Right lobe of liver (tissue), 6 donors: ENCODE measurements around the gene RELL2. TPM values are rescaled to one million over a fixed set of nuclear protein-coding genes. Genes with fewer than 3 reads are reported as not detected.

ENCODE experiments used
- ATAC-seq, 4 donors: fragments of 200-7000 bp; cut with Tn5 transposase; one replicate each; pipeline ENCODE4 v1.9.1; 2020; ENCODE audit warnings: mild to moderate bottlenecking in 4 of 4, moderate library complexity in 4 of 4
- DNase-seq, 3 donors: peaks; one replicate each; pipeline ENCODE4 v3.0.0-alpha.2; 2020
- H3K27ac ChIP-seq, 3 donors: fragments of 200-600 bp; one replicate each; pipeline ENCODE4 v1.8.0; 2022
- H3K27me3 ChIP-seq, 2 donors: fragments of 200-600 bp; one replicate each; pipeline ENCODE4 v1.8.0; 2022
- H3K36me3 ChIP-seq, 4 donors: fragments of 200-600 bp; sonication (generic) in 1 of 4; one replicate each; pipeline versions ENCODE4 v1.5.1 to v1.8.0; 2017 to 2022; ENCODE audit warnings: control low read depth in 1 of 4
- H3K4me1 ChIP-seq, 4 donors: fragments of 200-600 bp; sonication (generic) in 1 of 4; one replicate each; pipeline versions ENCODE4 v1.5.1 to v1.8.0; 2017 to 2022; ENCODE audit warnings: control low read depth in 1 of 4
- H3K4me3 ChIP-seq, 3 donors: fragments of 200-600 bp; one replicate each; pipeline ENCODE4 v1.8.0; 2022
- H3K9me3 ChIP-seq, 4 donors: fragments of 200-600 bp; sonication (generic) in 1 of 4; one replicate each; pipeline versions ENCODE4 v1.5.1 to v1.8.0; 2017 to 2022; ENCODE audit warnings: control low read depth in 1 of 4
- CTCF ChIP-seq, 4 donors: fragments of 200-600 bp in 3 of 4; fragments of 450-650 bp in 1 of 4; IDR thresholded peaks; one replicate each; pipeline versions ENCODE4 v1.5.1 to v1.8.0; 2016 to 2022; ENCODE audit warnings: antibody characterized with exemption in 4 of 4, mild to moderate bottlenecking in 2 of 4
- POLR2A ChIP-seq: fragments of 450-650 bp; IDR thresholded peaks from one replicate; pipeline ENCODE4 v1.6.1; 2017; ENCODE audit warnings: antibody characterized with exemption, mild to moderate bottlenecking
- WGBS: methylation state at CpG from one replicate; pipeline ENCODE4 v1.1.6; 2018; ENCODE audit warnings: low coverage, low lambda C conversion rate; ENCODE audit not compliant: insufficient coverage; ENCODE audit errors: missing lambda C conversion rate; 5-methylcytosine and 5-hydroxymethylcytosine counted together
- intact Hi-C, 2 donors: fragments of 100-400 bp; cut with DNase I; formaldehyde crosslinking; loops; one replicate each; pipeline versions ENCODE4 v1.11.2 to v1.14.1; 2022
- total RNA-seq, 6 experiments: library from RNA; depleted of rRNA in 2 of 6; stranded (reverse); fragments of >200 nt in 2 of 6; fragmentation: NEBNext Ultra II Directional in 3 of 6; extraction: Animal tissue kit (Norgen Biotek cat#: 25700) in 3 of 6; gene quantifications; one replicate each; pipeline versions ENCODE4 v1.1.0 to v1.2.4, GENCODE V29; 2016 to 2023
- donor health status: DM: no; HTN: yes; CAD: no.
- donor health status: DM: no; HTN: no; CAD: no.
- donor health status: DM: no; HTN: no; CAD: no.
- donor health status: DM: no; HTN: yes; CAD: no.
- donor health status: DM: no; HTN: yes; CAD: no.

Gene RELL2
- total RNA-seq, 6 experiments from 2014 or later, result 0.53 to 2.6 (median 1.2) TPM

GRCh38 chr5:141638771-141639170, 2.0 kb downstream of the RELL2 start:
- peaks cover 0 to 18% (median 5%) of the 10 kb centered on the region in 4 donors for H3K4me1 ChIP-seq
- H3K9me3 ChIP-seq, result no peaks in the 10 kb centered on the region
- no peaks in the 10 kb centered on the region for H3K36me3 ChIP-seq
- 94% methylated on average over 2 of the region's 2 CpGs for WGBS
- H3K4me3 ChIP-seq, result no peak overlapping the region
- no peaks in the 10 kb centered on the region for H3K27me3 ChIP-seq
- DNase-seq, result no peak
- no peak for ATAC-seq
- intact Hi-C loops, result no loop called here
- no peak for TF ChIP-seq POLR2A
- TF ChIP-seq CTCF (IDR thresholded peaks at IDR 0.05), result no peak
- H3K27ac ChIP-seq, result no peak overlapping the region

GRCh38 chr5:141639357-141640050, 2.7 kb downstream of the RELL2 start:
- no peak overlapping the region for H3K27ac ChIP-seq
- no peak overlapping the region for H3K4me3 ChIP-seq
- intact Hi-C loops, result no loop called here
- H3K36me3 ChIP-seq, result no peaks in the 10 kb centered on the region
- TF ChIP-seq POLR2A (no peak), CTCF (IDR thresholded peaks at IDR 0.05) (no peak)
- peaks cover 0 to 18% (median 5%) of the 10 kb centered on the region in 4 donors for H3K4me1 ChIP-seq
- no peaks in the 10 kb centered on the region for H3K27me3 ChIP-seq
- no peaks in the 10 kb centered on the region for H3K9me3 ChIP-seq
- DNase-seq, result no peak
- 88% methylated on average over 1 of the region's 12 CpGs for WGBS
- ATAC-seq, result no peak

GRCh38 chr5:141640051-141640415, 3.2 kb downstream of the RELL2 start:
- intact Hi-C loops, result no loop called here
- no peak for DNase-seq
- H3K9me3 ChIP-seq, result no peaks in the 10 kb centered on the region
- H3K27me3 ChIP-seq, result no peaks in the 10 kb centered on the region
- no peaks in the 10 kb centered on the region for H3K36me3 ChIP-seq
- peaks cover 0 to 18% (median 5%) of the 10 kb centered on the region in 4 donors for H3K4me1 ChIP-seq
- no peak for ATAC-seq
- TF ChIP-seq CTCF (IDR thresholded peaks at IDR 0.05), result no peak
- no peak for TF ChIP-seq POLR2A
- no CpG with 5 or more reads among the region's 3 CpGs for WGBS
- H3K4me3 ChIP-seq, result no peak overlapping the region
- H3K27ac ChIP-seq, result no peak overlapping the region

DNA sequence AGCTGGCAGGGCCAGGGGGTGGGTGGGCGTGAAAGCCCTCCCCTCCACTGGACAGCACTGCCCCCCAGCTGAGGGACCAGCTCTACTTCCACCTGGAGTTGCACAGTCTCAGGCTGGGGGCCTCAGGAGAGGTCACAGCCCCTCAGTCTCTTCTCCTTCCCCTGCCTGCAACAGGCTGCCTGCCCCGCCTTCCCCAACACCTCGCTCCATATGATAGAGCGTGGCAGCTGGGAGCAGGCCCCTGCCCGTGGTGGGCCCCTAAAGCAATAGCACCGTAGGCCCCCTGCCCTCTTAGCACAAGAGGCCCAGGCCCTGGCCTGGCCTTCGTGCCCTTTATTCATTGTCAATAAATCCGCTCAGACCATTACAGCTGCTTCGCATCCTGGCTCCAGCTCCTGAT, 3.9 kb downstream of the RELL2 start:
- WGBS, result 81% methylated on average over 6 of the region's 9 CpGs
- TF ChIP-seq CTCF (IDR thresholded peaks at IDR 0.05), result no peak
- TF ChIP-seq POLR2A, result no peak

More for the DNA sequence above, 3.9 kb downstream of the RELL2 start:
- ATAC-seq (no peak), DNase-seq (no peak)
- no peaks in the 10 kb centered on the region for H3K9me3 ChIP-seq
- intact Hi-C loops, result no loop called here
- H3K27me3 ChIP-seq, result no peaks in the 10 kb centered on the region
- H3K27ac ChIP-seq, result no peak overlapping the region
- H3K4me3 ChIP-seq, result no peak overlapping the region
- peaks cover 0 to 12% (median 2%) of the 10 kb centered on the region in 4 donors for H3K4me1 ChIP-seq
- no peaks in the 10 kb centered on the region for H3K36me3 ChIP-seq
